PC-3 (cell line): Measurements from ENCODE around the gene CAMTA1.

Experiments used
- EZH2 ChIP-seq: fragments of 300-600 bp; sonication (generic); IDR thresholded peaks from one replicate; pipeline ENCODE4 v1.6.1; 2017; ENCODE audit warnings: antibody characterized with exemption, mild to moderate bottlenecking, low read length; ENCODE audit not compliant: unreplicated experiment
- TF ChIP-seq, protein P1 (sequence below): fragments of 300-600 bp; sonication (generic); conservative IDR thresholded peaks from 2 replicates; pipeline ENCODE4 v1.5.1; 2017; ENCODE audit warnings: antibody characterized with exemption, low read depth, mild to moderate bottlenecking, low read length

GRCh38 chr1:7233646-7234470 is 448.6 kb downstream of the CAMTA1 start:
- TF ChIP-seq, protein P1, sequence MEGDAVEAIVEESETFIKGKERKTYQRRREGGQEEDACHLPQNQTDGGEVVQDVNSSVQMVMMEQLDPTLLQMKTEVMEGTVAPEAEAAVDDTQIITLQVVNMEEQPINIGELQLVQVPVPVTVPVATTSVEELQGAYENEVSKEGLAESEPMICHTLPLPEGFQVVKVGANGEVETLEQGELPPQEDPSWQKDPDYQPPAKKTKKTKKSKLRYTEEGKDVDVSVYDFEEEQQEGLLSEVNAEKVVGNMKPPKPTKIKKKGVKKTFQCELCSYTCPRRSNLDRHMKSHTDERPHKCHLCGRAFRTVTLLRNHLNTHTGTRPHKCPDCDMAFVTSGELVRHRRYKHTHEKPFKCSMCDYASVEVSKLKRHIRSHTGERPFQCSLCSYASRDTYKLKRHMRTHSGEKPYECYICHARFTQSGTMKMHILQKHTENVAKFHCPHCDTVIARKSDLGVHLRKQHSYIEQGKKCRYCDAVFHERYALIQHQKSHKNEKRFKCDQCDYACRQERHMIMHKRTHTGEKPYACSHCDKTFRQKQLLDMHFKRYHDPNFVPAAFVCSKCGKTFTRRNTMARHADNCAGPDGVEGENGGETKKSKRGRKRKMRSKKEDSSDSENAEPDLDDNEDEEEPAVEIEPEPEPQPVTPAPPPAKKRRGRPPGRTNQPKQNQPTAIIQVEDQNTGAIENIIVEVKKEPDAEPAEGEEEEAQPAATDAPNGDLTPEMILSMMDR, result no peak
- no peak for TF ChIP-seq EZH2
